Measurements from ENCODE around the gene MAGEB1.

GRCh38 chrX:30278365-30278764 is 31.4 kb downstream of the MAGEB1 start:
- no peak for TF ChIP-seq YY1 (IDR thresholded peaks at IDR 0.05)
- TF ChIP-seq CTCF (IDR thresholded peaks at IDR 0.05; ENCODE audit: low read depth, low read length, missing input control): no peak
- TF ChIP-seq RXRA (IDR thresholded peaks at IDR 0.05): no peak
- TF ChIP-seq EGR1 (IDR thresholded peaks at IDR 0.05; ENCODE audit: low read depth in 2 of 2): no peak
- no peak for TF ChIP-seq NR2F2 (IDR thresholded peaks at IDR 0.05)
- no peak for TF ChIP-seq ZBTB33 (IDR thresholded peaks at IDR 0.05)
- TF ChIP-seq FOXA1 (IDR thresholded peaks at IDR 0.05): no peak
- no peak for TF ChIP-seq RAD21 (IDR thresholded peaks at IDR 0.05)
- no peak for TF ChIP-seq REST (IDR thresholded peaks at IDR 0.05)

Data from liver (tissue), 3 donors.